ENCODE data around the gene CA10. TPM values are rescaled to one million over a fixed set of nuclear protein-coding genes. Genes with fewer than 3 reads are reported as not detected.

CA10 gene
- total RNA-seq, 2 donors from 2014 or later, result 0.15 to 0.96 TPM

GRCh38 chr17:52071712-52072111 lies 86.8 kb downstream of the CA10 start:
- no peak overlapping the region for H3K4me3 Mint-ChIP-seq
- ATAC-seq (no peak), DNase-seq (no peak)
- no peaks in the 10 kb centered on the region for H3K9me3 ChIP-seq (ENCODE audit: control insufficient read depth, low read length, poor library complexity, severe bottlenecking)
- H3K4me1 Mint-ChIP-seq, result no peaks in the 10 kb centered on the region
- H3K36me3 Mint-ChIP-seq (ENCODE audit: low read depth), result no peaks in the 10 kb centered on the region
- H3K27ac Mint-ChIP-seq, result no peak overlapping the region
- H3K27me3 Mint-ChIP-seq, result peaks cover 33% of the 10 kb centered on the region

- no peak overlapping the region for H3K4me3 Mint-ChIP-seq
- DNase-seq (no peak), ATAC-seq (no peak)
- no peak overlapping the region for H3K27ac Mint-ChIP-seq
- no peaks in the 10 kb centered on the region for H3K9me3 ChIP-seq (ENCODE audit: control insufficient read depth, low read length, poor library complexity, severe bottlenecking)
- H3K27me3 Mint-ChIP-seq, result peaks cover 5% of the 10 kb centered on the region
- no peaks in the 10 kb centered on the region for H3K36me3 Mint-ChIP-seq (ENCODE audit: low read depth)
- H3K4me1 Mint-ChIP-seq, result no peaks in the 10 kb centered on the region
These were observed 93.7 kb downstream of the CA10 start for GRCh38 chr17:52064791-52065211.

GRCh38 chr17:52049496-52049895 lies 109.0 kb downstream of the CA10 start:
- no peak for DNase-seq
- Mint-ChIP-seq H3K27me3 (no peaks in the 10 kb centered on the region), H3K36me3 (ENCODE audit: low read depth) (no peaks in the 10 kb centered on the region), H3K4me3 (no peak overlapping the region), H3K27ac (no peak overlapping the region), H3K4me1 (no peaks in the 10 kb centered on the region)
- no peaks in the 10 kb centered on the region for H3K9me3 ChIP-seq (ENCODE audit: control insufficient read depth, low read length, poor library complexity, severe bottlenecking)
- ATAC-seq, result no peak

GRCh38 chr17:52049051-52049450 lies 109.5 kb downstream of the CA10 start:
- Mint-ChIP-seq H3K27me3 (no peaks in the 10 kb centered on the region), H3K36me3 (ENCODE audit: low read depth) (no peaks in the 10 kb centered on the region), H3K27ac (no peak overlapping the region), H3K4me3 (no peak overlapping the region), H3K4me1 (no peaks in the 10 kb centered on the region)
- no peak for DNase-seq
- ATAC-seq, result no peak
- no peaks in the 10 kb centered on the region for H3K9me3 ChIP-seq (ENCODE audit: control insufficient read depth, low read length, poor library complexity, severe bottlenecking)

- H3K36me3 Mint-ChIP-seq (ENCODE audit: low read depth), result no peaks in the 10 kb centered on the region
- H3K4me1 Mint-ChIP-seq, result no peaks in the 10 kb centered on the region
- no peak overlapping the region for H3K4me3 Mint-ChIP-seq
- ATAC-seq (no peak), DNase-seq (no peak)
- no peaks in the 10 kb centered on the region for H3K9me3 ChIP-seq (ENCODE audit: control insufficient read depth, low read length, poor library complexity, severe bottlenecking)
- peaks cover 5% of the 10 kb centered on the region for H3K27me3 Mint-ChIP-seq
- no peak overlapping the region for H3K27ac Mint-ChIP-seq
These were observed 110.2 kb downstream of the CA10 start for GRCh38 chr17:52048137-52048898.

GRCh38 chr17:52047086-52047485 lies 111.4 kb downstream of the CA10 start:
- no peak for DNase-seq
- H3K4me1 Mint-ChIP-seq, result no peaks in the 10 kb centered on the region
- no peak overlapping the region for H3K27ac Mint-ChIP-seq
- H3K4me3 Mint-ChIP-seq, result no peak overlapping the region
- H3K36me3 Mint-ChIP-seq (ENCODE audit: low read depth), result no peaks in the 10 kb centered on the region
- ATAC-seq, result no peak
- H3K27me3 Mint-ChIP-seq, result peaks cover 5% of the 10 kb centered on the region
- H3K9me3 ChIP-seq (ENCODE audit: control insufficient read depth, low read length, poor library complexity, severe bottlenecking), result no peaks in the 10 kb centered on the region

- Mint-ChIP-seq H3K36me3 (ENCODE audit: low read depth) (no peaks in the 10 kb centered on the region), H3K27me3 (peaks cover 5% of the 10 kb centered on the region), H3K4me1 (no peaks in the 10 kb centered on the region), H3K4me3 (no peak overlapping the region), H3K27ac (no peak overlapping the region)
- ATAC-seq, result no peak
- DNase-seq, result no peak
- H3K9me3 ChIP-seq (ENCODE audit: control insufficient read depth, low read length, poor library complexity, severe bottlenecking), result no peaks in the 10 kb centered on the region
These were observed 117.3 kb downstream of the CA10 start for GRCh38 chr17:52041123-52041617.

- Mint-ChIP-seq H3K4me1 (no peaks in the 10 kb centered on the region), H3K36me3 (ENCODE audit: low read depth) (no peaks in the 10 kb centered on the region), H3K27ac (no peak overlapping the region), H3K27me3 (peaks cover 27% of the 10 kb centered on the region), H3K4me3 (no peak overlapping the region)
- H3K9me3 ChIP-seq (ENCODE audit: control insufficient read depth, low read length, poor library complexity, severe bottlenecking), result no peaks in the 10 kb centered on the region
- DNase-seq (no peak), ATAC-seq (no peak)
These were observed 122.1 kb downstream of the CA10 start for GRCh38 chr17:52036416-52036815.

- no peak overlapping the region for H3K4me3 Mint-ChIP-seq
- peaks cover 27% of the 10 kb centered on the region for H3K27me3 Mint-ChIP-seq
- no peaks in the 10 kb centered on the region for H3K36me3 Mint-ChIP-seq (ENCODE audit: low read depth)
- H3K9me3 ChIP-seq (ENCODE audit: control insufficient read depth, low read length, poor library complexity, severe bottlenecking), result no peaks in the 10 kb centered on the region
- H3K27ac Mint-ChIP-seq, result no peak overlapping the region
- ATAC-seq (no peak), DNase-seq (no peak)
- H3K4me1 Mint-ChIP-seq, result no peaks in the 10 kb centered on the region
These were observed 123.1 kb downstream of the CA10 start for GRCh38 chr17:52035336-52035915.

- Mint-ChIP-seq H3K27me3 (peaks cover 27% of the 10 kb centered on the region), H3K4me1 (no peaks in the 10 kb centered on the region), H3K36me3 (ENCODE audit: low read depth) (no peaks in the 10 kb centered on the region), H3K27ac (no peak overlapping the region), H3K4me3 (no peak overlapping the region)
- ATAC-seq (no peak), DNase-seq (no peak)
- H3K9me3 ChIP-seq (ENCODE audit: control insufficient read depth, low read length, poor library complexity, severe bottlenecking), result no peaks in the 10 kb centered on the region
These were observed 126.1 kb downstream of the CA10 start for GRCh38 chr17:52032454-52032853.

GRCh38 chr17:52030052-52030451 lies 128.5 kb downstream of the CA10 start:
- Mint-ChIP-seq H3K4me1 (no peaks in the 10 kb centered on the region), H3K4me3 (no peak overlapping the region), H3K27ac (no peak overlapping the region), H3K36me3 (ENCODE audit: low read depth) (no peaks in the 10 kb centered on the region), H3K27me3 (peaks cover 17% of the 10 kb centered on the region)
- ATAC-seq (no peak), DNase-seq (no peak)
- H3K9me3 ChIP-seq (ENCODE audit: control insufficient read depth, low read length, poor library complexity, severe bottlenecking), result peaks cover 3% of the 10 kb centered on the region

GRCh38 chr17:52027620-52028295 lies 130.8 kb downstream of the CA10 start:
- Mint-ChIP-seq H3K27ac (no peak overlapping the region), H3K27me3 (peaks cover 4% of the 10 kb centered on the region), H3K36me3 (ENCODE audit: low read depth) (no peaks in the 10 kb centered on the region), H3K4me1 (no peaks in the 10 kb centered on the region), H3K4me3 (no peak overlapping the region)
- H3K9me3 ChIP-seq (ENCODE audit: control insufficient read depth, low read length, poor library complexity, severe bottlenecking), result peaks cover 3% of the 10 kb centered on the region
- DNase-seq, result no peak
- no peak for ATAC-seq

GRCh38 chr17:52027081-52027480 lies 131.4 kb downstream of the CA10 start:
- Mint-ChIP-seq H3K4me3 (no peak overlapping the region), H3K27me3 (peaks cover 4% of the 10 kb centered on the region), H3K27ac (no peak overlapping the region), H3K4me1 (no peaks in the 10 kb centered on the region), H3K36me3 (ENCODE audit: low read depth) (no peaks in the 10 kb centered on the region)
- ATAC-seq (no peak), DNase-seq (no peak)
- H3K9me3 ChIP-seq (ENCODE audit: control insufficient read depth, low read length, poor library complexity, severe bottlenecking), result peaks cover 3% of the 10 kb centered on the region

Measured in T-helper 17 cell (primary cell).